Upper lobe of left lung (tissue), 6 donors: Measurements from ENCODE around the gene KMO. TPM values are rescaled to one million over a fixed set of nuclear protein-coding genes. Genes with fewer than 3 reads are reported as not detected.
A peak's percentile ranks its signal among the peaks of the same experiment; 100 is the strongest.

Source experiments
- ATAC-seq, 2 donors: fragments of 200-7000 bp; cut with Tn5 transposase; one replicate each; pipeline ENCODE4 v1.9.1; 2022; ENCODE audit warnings: mild to moderate bottlenecking in 2 of 2, moderate library complexity in 2 of 2; ENCODE audit not compliant: low FRiP score in 2 of 2
- DNase-seq, 2 donors: peaks; one replicate each; pipeline ENCODE4 v3.0.0-alpha.2; 2019 to 2020
- H3K27ac ChIP-seq, 4 donors: fragments of 200-600 bp; sonication (generic); one replicate each; pipeline ENCODE4 v1.5.1; 2016 to 2019
- H3K27me3 ChIP-seq, 4 donors: fragments of 200-600 bp; sonication (generic); one replicate each; pipeline ENCODE4 v1.5.1; 2017 to 2019
- H3K36me3 ChIP-seq, 4 donors: fragments of 200-600 bp; sonication (generic); one replicate each; pipeline ENCODE4 v1.5.1; 2016 to 2019
- H3K4me1 ChIP-seq, 4 donors: fragments of 200-600 bp; sonication (generic); one replicate each; pipeline ENCODE4 v1.5.1; 2018 to 2019
- H3K4me3 ChIP-seq, 4 donors: fragments of 200-600 bp; sonication (generic); one replicate each; pipeline ENCODE4 v1.5.1; 2017 to 2019; ENCODE audit warnings: mild to moderate bottlenecking in 2 of 4, moderate library complexity in 1 of 4
- H3K9me3 ChIP-seq, 4 donors: fragments of 200-600 bp; sonication (generic); one replicate each; pipeline ENCODE4 v1.5.1; 2018 to 2019
- CTCF ChIP-seq, 6 experiments: fragments of 450-650 bp in 4 of 6; fragments of 200-600 bp in 2 of 6; sonication (generic) in 2 of 6; IDR thresholded peaks; one replicate each; pipeline ENCODE4 v1.5.1; 2016 to 2019; ENCODE audit warnings: antibody characterized with exemption in 6 of 6
- EP300 ChIP-seq, 4 donors: sonication (generic); formaldehyde crosslinking; IDR thresholded peaks; one replicate each; pipeline ENCODE4 v1.5.1; 2017; ENCODE audit warnings: antibody characterized with exemption in 4 of 4, control low read depth in 2 of 4
- POLR2A ChIP-seq, 4 donors: fragments of 450-650 bp; IDR thresholded peaks; one replicate each; pipeline ENCODE4 v1.5.1; 2016 to 2017; ENCODE audit warnings: antibody characterized with exemption in 4 of 4, mild to moderate bottlenecking in 2 of 4
- POLR2AphosphoS5 ChIP-seq, 2 donors: sonication (generic); formaldehyde crosslinking; IDR thresholded peaks; one replicate each; pipeline ENCODE4 v1.5.1; 2017; ENCODE audit warnings: antibody characterized with exemption in 2 of 2
- WGBS, 2 donors: methylation state at CpG; one replicate each; pipeline ENCODE4 v1.1.5; 2017 to 2018; 5-methylcytosine and 5-hydroxymethylcytosine counted together
- total RNA-seq, 6 donors: library from RNA; depleted of rRNA in 4 of 6; stranded (reverse); fragments of >200 nt in 4 of 6; gene quantifications; one replicate each; pipeline versions ENCODE4 v1.1.0 to v1.2.1, GENCODE V29; 2016 to 2021
- donor health status: DM: no; HTN: no; CAD: no; lungs with moderate emphysema.
- donor health status: DM: no; HTN: yes; CAD: no; lungs with severe emphysema.

Gene KMO
- total RNA-seq, 6 donors from 2014 or later: 5.5 to 19.9 (median 9.7) TPM

GRCh38 chr1:241605146-241605805 is 73.1 kb downstream of the KMO start:
- no peaks in the 10 kb centered on the region for H3K27me3 ChIP-seq
- WGBS, 2 donors: 79 to 83% methylated on average over 9 of the region's 9 CpGs
- no peak overlapping the region for H3K4me3 ChIP-seq
- no peaks in the 10 kb centered on the region for H3K36me3 ChIP-seq
- H3K9me3 ChIP-seq: no peaks in the 10 kb centered on the region
- no peak for DNase-seq
- TF ChIP-seq POLR2A (IDR thresholded peaks at IDR 0.05) (no peak), CTCF (IDR thresholded peaks at IDR 0.05) (no peak), POLR2AphosphoS5 (IDR thresholded peaks at IDR 0.05) (peak in 1 of 2 donors; percentile 25), EP300 (IDR thresholded peaks at IDR 0.05) (peak in 1 of 4 donors; percentile 36)
- no peak for ATAC-seq
- peaks cover 4 to 8% (median 7%) of the 10 kb centered on the region in 4 donors for H3K4me1 ChIP-seq
- peak overlapping the region in 2 of 4 donors; percentile 17 to 24 for H3K27ac ChIP-seq

- 85 to 86% methylated on average over 5 of the region's 5 CpGs for WGBS, 2 donors
Observed at GRCh38 chr1:241606544-241606943, 74.4 kb downstream of the KMO start.

GRCh38 chr1:241607497-241607896 is 75.3 kb downstream of the KMO start:
- Histone ChIP-seq H3K4me1 (peaks cover 13 to 21% (median 19%) of the 10 kb centered on the region in 4 donors), H3K27ac (no peak overlapping the region), H3K9me3 (no peaks in the 10 kb centered on the region), H3K36me3 (no peaks in the 10 kb centered on the region), H3K4me3 (no peak overlapping the region), H3K27me3 (no peaks in the 10 kb centered on the region)
- no peak for ATAC-seq
- no peak for DNase-seq
- no peak for TF ChIP-seq POLR2AphosphoS5 (IDR thresholded peaks at IDR 0.05)
- TF ChIP-seq EP300 (IDR thresholded peaks at IDR 0.05): no peak
- TF ChIP-seq CTCF (IDR thresholded peaks at IDR 0.05): no peak
- no peak for TF ChIP-seq POLR2A (IDR thresholded peaks at IDR 0.05)

More at GRCh38 chr1:241606544-241606943, 74.4 kb downstream of the KMO start:
- H3K9me3 ChIP-seq: no peaks in the 10 kb centered on the region
- TF ChIP-seq POLR2A (IDR thresholded peaks at IDR 0.05): no peak
- TF ChIP-seq POLR2AphosphoS5 (IDR thresholded peaks at IDR 0.05): no peak
- TF ChIP-seq CTCF (IDR thresholded peaks at IDR 0.05): no peak
- TF ChIP-seq EP300 (IDR thresholded peaks at IDR 0.05): no peak
- no peak overlapping the region for H3K27ac ChIP-seq
- H3K4me1 ChIP-seq: peaks cover 13 to 20% (median 18%) of the 10 kb centered on the region in 4 donors
- no peaks in the 10 kb centered on the region for H3K27me3 ChIP-seq
- DNase-seq (no peak), ATAC-seq (no peak)
- no peaks in the 10 kb centered on the region for H3K36me3 ChIP-seq
- H3K4me3 ChIP-seq: no peak overlapping the region

GRCh38 chr1:241608379-241609033 is 76.3 kb downstream of the KMO start:
- H3K4me3 ChIP-seq: no peak overlapping the region
- DNase-seq: no peak
- no peaks in the 10 kb centered on the region for H3K9me3 ChIP-seq
- TF ChIP-seq CTCF (IDR thresholded peaks at IDR 0.05) (no peak), EP300 (IDR thresholded peaks at IDR 0.05) (no peak), POLR2A (IDR thresholded peaks at IDR 0.05) (no peak), POLR2AphosphoS5 (IDR thresholded peaks at IDR 0.05) (no peak)
- H3K27ac ChIP-seq: no peak overlapping the region
- no peaks in the 10 kb centered on the region for H3K36me3 ChIP-seq
- H3K27me3 ChIP-seq: no peaks in the 10 kb centered on the region
- ATAC-seq: no peak
- H3K4me1 ChIP-seq: peaks cover 13 to 21% (median 19%) of the 10 kb centered on the region in 4 donors
- WGBS, 2 donors: 51 to 62% methylated on average over 3 of the region's 3 CpGs
